SK-N-SH treated with all-trans-retinoic acid at 6 μM for 48 hours (cell line): ENCODE measurements around the gene COMT.

Source experiments
- BACH2 ChIP-seq: fragments of 250-450 bp; sonication (Bioruptor Pico); IDR thresholded peaks from 2 replicates; pipeline ENCODE4 v1.9.0; 2021; ENCODE audit warnings: mild to moderate bottlenecking, borderline replicate concordance
- CREB5 ChIP-seq: fragments of 250-450 bp; sonication (Bioruptor Pico); IDR thresholded peaks from 2 replicates; pipeline ENCODE4 v1.5.1; 2020; ENCODE audit warnings: low read depth, mild to moderate bottlenecking, moderate library complexity
- PATZ1 ChIP-seq: fragments of 250-450 bp; sonication (Bioruptor Pico); IDR thresholded peaks from 2 replicates; pipeline ENCODE4 v1.8.0; 2020; ENCODE audit warnings: mild to moderate bottlenecking, moderate library complexity, borderline replicate concordance
- ZFP30 ChIP-seq: fragments of 450-650 bp; formaldehyde crosslinking; IDR thresholded peaks from 2 replicates; pipeline ENCODE4 v1.5.0; 2022; ENCODE audit warnings: mild to moderate bottlenecking, moderate library complexity
- ZNF8 ChIP-seq: fragments of 450-650 bp; formaldehyde crosslinking; IDR thresholded peaks from 2 replicates; pipeline ENCODE4 v1.5.0; 2020; ENCODE audit warnings: mild to moderate bottlenecking, moderate library complexity

- no peak for TF ChIP-seq CREB5
- no peak for TF ChIP-seq BACH2 (CRISPR knock-in tag)
- TF ChIP-seq PATZ1 (CRISPR knock-in tag): no peak
- no peak for TF ChIP-seq ZFP30
- no peak for TF ChIP-seq ZNF8 (CRISPR knock-in tag)
These were observed 29.1 kb downstream of the COMT start for GRCh38 chr22:19970479-19971275.
